GM06990 (cell line): ENCODE data around the gene UTP3.
"Not testable (repeated sequence)": the region's sequence is repeated elsewhere in the genome, so short reads cannot be mapped to it uniquely, and the experiment has no call there.

Experiments
- DNase-seq: peaks from one replicate; pipeline ENCODE4 v3.0.0-alpha.2; 2011; ENCODE audit not compliant: insufficient read length; ENCODE audit errors: extremely low read depth
- H3K27me3 ChIP-seq: replicated peaks from 2 replicates; pipeline ENCODE4 v1.6.0; 2011; ENCODE audit warnings: low read length; ENCODE audit not compliant: control insufficient read depth, insufficient read depth
- H3K36me3 ChIP-seq: 2 replicates; pipeline ENCODE4 v1.5.1; 2011; ENCODE audit warnings: low read length; ENCODE audit not compliant: control insufficient read depth, insufficient read depth
- H3K4me3 ChIP-seq: replicated peaks from 2 replicates; pipeline ENCODE4 v1.5.1; 2011; ENCODE audit warnings: low read depth, mild to moderate bottlenecking, control low read depth, low read length
- TF ChIP-seq, protein P1 (sequence below): IDR thresholded peaks from 2 replicates; pipeline ENCODE4 v1.5.1; 2011; ENCODE audit warnings: low read length, control low read depth, mild to moderate bottlenecking, inconsistent platforms; ENCODE audit not compliant: insufficient read depth, poor library complexity, severe bottlenecking

UTP3 gene

GRCh38 chr4:70734168-70734954 lies 46.0 kb downstream of the UTP3 start:
- Histone ChIP-seq H3K36me3 (no peaks in the 10 kb centered on the region), H3K4me3 (peak overlapping the region; percentile 20), H3K27me3 (no peaks in the 10 kb centered on the region)
- TF ChIP-seq, protein P1, sequence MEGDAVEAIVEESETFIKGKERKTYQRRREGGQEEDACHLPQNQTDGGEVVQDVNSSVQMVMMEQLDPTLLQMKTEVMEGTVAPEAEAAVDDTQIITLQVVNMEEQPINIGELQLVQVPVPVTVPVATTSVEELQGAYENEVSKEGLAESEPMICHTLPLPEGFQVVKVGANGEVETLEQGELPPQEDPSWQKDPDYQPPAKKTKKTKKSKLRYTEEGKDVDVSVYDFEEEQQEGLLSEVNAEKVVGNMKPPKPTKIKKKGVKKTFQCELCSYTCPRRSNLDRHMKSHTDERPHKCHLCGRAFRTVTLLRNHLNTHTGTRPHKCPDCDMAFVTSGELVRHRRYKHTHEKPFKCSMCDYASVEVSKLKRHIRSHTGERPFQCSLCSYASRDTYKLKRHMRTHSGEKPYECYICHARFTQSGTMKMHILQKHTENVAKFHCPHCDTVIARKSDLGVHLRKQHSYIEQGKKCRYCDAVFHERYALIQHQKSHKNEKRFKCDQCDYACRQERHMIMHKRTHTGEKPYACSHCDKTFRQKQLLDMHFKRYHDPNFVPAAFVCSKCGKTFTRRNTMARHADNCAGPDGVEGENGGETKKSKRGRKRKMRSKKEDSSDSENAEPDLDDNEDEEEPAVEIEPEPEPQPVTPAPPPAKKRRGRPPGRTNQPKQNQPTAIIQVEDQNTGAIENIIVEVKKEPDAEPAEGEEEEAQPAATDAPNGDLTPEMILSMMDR = no peak
- DNase-seq = peak; percentile 36

GRCh38 chr4:70734971-70735370 lies 46.6 kb downstream of the UTP3 start:
- Histone ChIP-seq H3K36me3 (no peaks in the 10 kb centered on the region), H3K27me3 (no peaks in the 10 kb centered on the region), H3K4me3 (peak overlapping the region; percentile 20)
- DNase-seq = no peak
- TF ChIP-seq, protein P1 = no peak

DNA sequence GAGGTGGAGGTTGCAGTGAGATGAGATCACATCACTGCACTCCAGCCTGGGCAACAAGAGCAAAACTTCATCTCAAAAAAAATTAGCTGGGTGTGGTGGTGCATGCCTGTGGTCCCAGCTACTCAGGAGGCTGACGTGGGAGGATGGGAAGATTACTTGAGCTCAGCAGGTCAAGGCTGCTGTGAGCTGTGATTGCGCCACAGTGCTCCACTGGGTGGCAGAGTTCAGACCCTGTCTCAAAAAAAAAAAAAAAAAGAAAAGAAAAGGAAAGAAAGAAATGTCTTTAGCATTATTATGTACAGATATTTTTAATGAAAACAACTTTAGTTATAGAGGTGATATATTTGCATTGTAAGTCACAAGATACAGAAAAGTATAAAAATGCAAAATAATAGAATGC lies 47.6 kb downstream of the UTP3 start:
- H3K4me3 ChIP-seq, H3K36me3 ChIP-seq, H3K27me3 ChIP-seq, DNase-seq: not testable (repeated sequence)
- TF ChIP-seq, protein P1 = peak; percentile 60

- Histone ChIP-seq H3K36me3 (no peaks in the 10 kb centered on the region), H3K4me3 (no peak overlapping the region), H3K27me3 (no peaks in the 10 kb centered on the region)
- no peak for DNase-seq
- TF ChIP-seq, protein P1 = no peak
Observed at GRCh38 chr4:70737006-70737405, 48.7 kb downstream of the UTP3 start.

GRCh38 chr4:70737409-70737808 lies 49.1 kb downstream of the UTP3 start:
- no peaks in the 10 kb centered on the region for H3K36me3 ChIP-seq
- H3K27me3 ChIP-seq = no peaks in the 10 kb centered on the region
- no peak overlapping the region for H3K4me3 ChIP-seq
- no peak for DNase-seq
- TF ChIP-seq, protein P1 = no peak
